Measurements from ENCODE around the gene C6orf58.
"Not testable (repeated sequence)": the region's sequence is repeated elsewhere in the genome, so short reads cannot be mapped to it uniquely, and the experiment has no call there.

Gene C6orf58

GRCh38 chr6:127592964-127593363 lies 16.0 kb downstream of the C6orf58 start:
- DNase-seq: no peak

GRCh38 chr6:127593456-127593855 lies 16.5 kb downstream of the C6orf58 start:
- not testable (repeated sequence) for DNase-seq

- DNase-seq: peak; percentile 51
Observed at GRCh38 chr6:127606131-127606562, 29.2 kb downstream of the C6orf58 start.

- DNase-seq: no peak
Observed at GRCh38 chr6:127608554-127609270, 31.7 kb downstream of the C6orf58 start.

- DNase-seq: no peak
Observed at GRCh38 chr6:127618729-127619128, 41.8 kb downstream of the C6orf58 start.

GRCh38 chr6:127630800-127631199 lies 53.8 kb downstream of the C6orf58 start:
- DNase-seq: peak; percentile 2

- DNase-seq: no peak
Observed at GRCh38 chr6:127634178-127634577, 57.2 kb downstream of the C6orf58 start.

- no peak for DNase-seq
Observed at GRCh38 chr6:127635091-127635490, 58.1 kb downstream of the C6orf58 start.

GRCh38 chr6:127637830-127638409 lies 60.9 kb downstream of the C6orf58 start:
- DNase-seq: no peak
